GM12801 (cell line): ENCODE results near the gene ATRNL1.

Source experiments
- CTCF ChIP-seq: IDR thresholded peaks from one replicate; pipeline ENCODE4 v1.5.1; 2011; ENCODE audit warnings: control low read depth; ENCODE audit not compliant: insufficient read length; ENCODE audit errors: extremely low read depth

ATRNL1 gene

GRCh38 chr10:115727129-115727528 is 634.0 kb downstream of the ATRNL1 start:
- TF ChIP-seq CTCF, result no peak

GRCh38 chr10:115744089-115744488 is 650.9 kb downstream of the ATRNL1 start:
- no peak for TF ChIP-seq CTCF

GRCh38 chr10:115745943-115746342 is 652.8 kb downstream of the ATRNL1 start:
- no peak for TF ChIP-seq CTCF

GRCh38 chr10:115747811-115748210 is 654.6 kb downstream of the ATRNL1 start:
- no peak for TF ChIP-seq CTCF

- TF ChIP-seq CTCF, result no peak
Measured at GRCh38 chr10:115760131-115760530, 667.0 kb downstream of the ATRNL1 start.

- TF ChIP-seq CTCF, result no peak
Measured at GRCh38 chr10:115761166-115761565, 668.0 kb downstream of the ATRNL1 start.

- TF ChIP-seq CTCF, result no peak
Measured at GRCh38 chr10:115762029-115762428, 668.9 kb downstream of the ATRNL1 start.

- TF ChIP-seq CTCF, result no peak
Measured at GRCh38 chr10:115771755-115772154, 678.6 kb downstream of the ATRNL1 start.
